ENCODE results near the gene HMG20B. TPM values are rescaled to one million over a fixed set of nuclear protein-coding genes. Genes with fewer than 3 reads are reported as not detected.
A peak's percentile ranks its signal among the peaks of the same experiment; 100 is the strongest.

Gene HMG20B
- 91.0 TPM for polyA plus RNA-seq (2013, experiment 1 of 2)
- 88.5 TPM for polyA plus RNA-seq (2013, experiment 2 of 2)

GRCh38 chr19:3572855-3573161 lies at the start of gene HMG20B:
Gene HMG20B, plus strand, starts transcription at chr19:3572944. Its CDS starts 366 bp downstream, at chr19:3573310.
- Histone ChIP-seq H4K8ac (ENCODE audit: low read length) (peak within 1 kb of the TSS; percentile 98), H3K4me1 (ENCODE audit: control insufficient read depth, insufficient read depth, low read depth, low read length) (peaks cover 29% of the 10 kb centered on the region), H3K9ac (ENCODE audit: low read length) (peak within 1 kb of the TSS; percentile 87), H2AK5ac (ENCODE audit: low read length, severe bottlenecking) (peak within 1 kb of the TSS; percentile 90), H3K23ac (ENCODE audit: low read length in 2 of 2) (peak within 1 kb of the TSS in 1 of 2 experiments; percentile 93), H3K4me2 (ENCODE audit: low read length, poor library complexity, severe bottlenecking) (peak within 1 kb of the TSS; percentile 99), H3K4ac (ENCODE audit: low read depth in 1 of 2, low read length in 2 of 2) (peak within 1 kb of the TSS; percentile 46 to 99), H3K36me3 (ENCODE audit: control insufficient read depth in 1 of 2, insufficient read depth in 2 of 2, low read depth in 1 of 2, low read length in 2 of 2) (peaks cover 15 to 37% of the 10 kb centered on the region in 2 experiments), H2BK12ac (ENCODE audit: low read length in 2 of 2) (peak within 1 kb of the TSS in 1 of 2 experiments; percentile 55), H3K79me1 (replicated peaks; ENCODE audit: low read length, poor library complexity, severe bottlenecking) (peaks cover 21% of the 10 kb centered on the region), H3K4me3 (ENCODE audit: insufficient read depth in 1 of 2, low read depth in 1 of 2, low read length in 2 of 2) (peak within 1 kb of the TSS; percentile 83 to 89), H3K18ac (ENCODE audit: low read depth in 1 of 2, low read length in 2 of 2) (peak within 1 kb of the TSS; percentile 89 to 95), H3K27me3 (ENCODE audit: control insufficient read depth in 1 of 2, insufficient read depth in 1 of 2, low read length in 2 of 2) (no peaks in the 10 kb centered on the region), H3K9me3 (ENCODE audit: control insufficient read depth, low read length) (no peaks in the 10 kb centered on the region), H4K91ac (ENCODE audit: low read length) (peak within 1 kb of the TSS; percentile 87), H2BK5ac (ENCODE audit: low read depth, low read length, poor library complexity, severe bottlenecking) (peak within 1 kb of the TSS; percentile 24), H3K14ac (ENCODE audit: low read length in 2 of 2) (peak within 1 kb of the TSS; percentile 58 to 71), H3K27ac (ENCODE audit: low read length, poor library complexity, severe bottlenecking) (peak within 1 kb of the TSS; percentile 41), H2BK120ac (ENCODE audit: low read depth, low read length) (peak within 1 kb of the TSS; percentile 94), H2AFZ (ENCODE audit: low read depth, low read length) (peak within 1 kb of the TSS; percentile 54), H2BK15ac (ENCODE audit: low read depth, poor library complexity, severe bottlenecking) (peak within 1 kb of the TSS; percentile 96)
- WGBS = 1% methylated on average over 20 of the region's 30 CpGs
- no peak for DNase-seq

- H3K27ac ChIP-seq (ENCODE audit: low read length, poor library complexity, severe bottlenecking) = no peak overlapping the region
- H3K4me3 ChIP-seq (ENCODE audit: insufficient read depth in 1 of 2, low read depth in 1 of 2, low read length in 2 of 2) = no peak overlapping the region
- no peak overlapping the region for H2AFZ ChIP-seq (ENCODE audit: low read depth, low read length)
- no peak overlapping the region for H3K23ac ChIP-seq (ENCODE audit: low read length in 2 of 2)
- no peak overlapping the region for H3K18ac ChIP-seq (ENCODE audit: low read depth in 1 of 2, low read length in 2 of 2)
- H3K14ac ChIP-seq (ENCODE audit: low read length in 2 of 2) = no peak overlapping the region
- H2BK12ac ChIP-seq (ENCODE audit: low read length in 2 of 2) = no peak overlapping the region
- no peak overlapping the region for H3K9ac ChIP-seq (ENCODE audit: low read length)
- H3K79me1 ChIP-seq (replicated peaks; ENCODE audit: low read length, poor library complexity, severe bottlenecking) = peaks cover 53% of the 10 kb centered on the region
- no peak overlapping the region for H2BK5ac ChIP-seq (ENCODE audit: low read depth, low read length, poor library complexity, severe bottlenecking)
- no peak for DNase-seq
- H3K4me2 ChIP-seq (ENCODE audit: low read length, poor library complexity, severe bottlenecking) = no peak overlapping the region
- WGBS = 96% methylated on average over 21 of the region's 21 CpGs
- no peaks in the 10 kb centered on the region for H3K9me3 ChIP-seq (ENCODE audit: control insufficient read depth, low read length)
- H4K8ac ChIP-seq (ENCODE audit: low read length) = no peak overlapping the region
- H3K27me3 ChIP-seq (ENCODE audit: control insufficient read depth in 1 of 2, insufficient read depth in 1 of 2, low read length in 2 of 2) = no peaks in the 10 kb centered on the region
- peaks cover 24% of the 10 kb centered on the region for H3K4me1 ChIP-seq (ENCODE audit: control insufficient read depth, insufficient read depth, low read depth, low read length)
- H2BK120ac ChIP-seq (ENCODE audit: low read depth, low read length) = no peak overlapping the region
- no peak overlapping the region for H2AK5ac ChIP-seq (ENCODE audit: low read length, severe bottlenecking)
- H3K4ac ChIP-seq (ENCODE audit: low read depth in 1 of 2, low read length in 2 of 2) = no peak overlapping the region
- no peak overlapping the region for H4K91ac ChIP-seq (ENCODE audit: low read length)
- no peak overlapping the region for H2BK15ac ChIP-seq (ENCODE audit: low read depth, poor library complexity, severe bottlenecking)
- H3K36me3 ChIP-seq (ENCODE audit: control insufficient read depth in 1 of 2, insufficient read depth in 2 of 2, low read depth in 1 of 2, low read length in 2 of 2) = peaks cover 45 to 89% of the 10 kb centered on the region in 2 experiments
Measured at GRCh38 chr19:3523361-3524077, 49.2 kb upstream of the HMG20B start.

GRCh38 chr19:3524078-3524842 lies 48.5 kb upstream of the HMG20B start:
- Histone ChIP-seq H2AFZ (ENCODE audit: low read depth, low read length) (no peak overlapping the region), H2BK120ac (ENCODE audit: low read depth, low read length) (no peak overlapping the region), H4K91ac (ENCODE audit: low read length) (no peak overlapping the region), H3K36me3 (ENCODE audit: control insufficient read depth in 1 of 2, insufficient read depth in 2 of 2, low read depth in 1 of 2, low read length in 2 of 2) (peaks cover 46 to 88% of the 10 kb centered on the region in 2 experiments), H2BK15ac (ENCODE audit: low read depth, poor library complexity, severe bottlenecking) (no peak overlapping the region), H3K27ac (ENCODE audit: low read length, poor library complexity, severe bottlenecking) (no peak overlapping the region), H2AK5ac (ENCODE audit: low read length, severe bottlenecking) (no peak overlapping the region), H3K4ac (ENCODE audit: low read depth in 1 of 2, low read length in 2 of 2) (no peak overlapping the region), H3K14ac (ENCODE audit: low read length in 2 of 2) (no peak overlapping the region), H3K4me3 (ENCODE audit: insufficient read depth in 1 of 2, low read depth in 1 of 2, low read length in 2 of 2) (no peak overlapping the region), H3K9me3 (ENCODE audit: control insufficient read depth, low read length) (no peaks in the 10 kb centered on the region), H2BK12ac (ENCODE audit: low read length in 2 of 2) (no peak overlapping the region), H4K8ac (ENCODE audit: low read length) (no peak overlapping the region), H3K4me2 (ENCODE audit: low read length, poor library complexity, severe bottlenecking) (no peak overlapping the region), H3K9ac (ENCODE audit: low read length) (no peak overlapping the region), H3K18ac (ENCODE audit: low read depth in 1 of 2, low read length in 2 of 2) (no peak overlapping the region), H2BK5ac (ENCODE audit: low read depth, low read length, poor library complexity, severe bottlenecking) (no peak overlapping the region), H3K4me1 (ENCODE audit: control insufficient read depth, insufficient read depth, low read depth, low read length) (peaks cover 16% of the 10 kb centered on the region), H3K27me3 (ENCODE audit: control insufficient read depth in 1 of 2, insufficient read depth in 1 of 2, low read length in 2 of 2) (no peaks in the 10 kb centered on the region), H3K79me1 (replicated peaks; ENCODE audit: low read length, poor library complexity, severe bottlenecking) (peaks cover 49% of the 10 kb centered on the region), H3K23ac (ENCODE audit: low read length in 2 of 2) (no peak overlapping the region)
- no peak for DNase-seq
- 98% methylated on average over 33 of the region's 33 CpGs for WGBS

GRCh38 chr19:3524904-3525451 lies 47.8 kb upstream of the HMG20B start:
- H3K4me3 ChIP-seq (ENCODE audit: insufficient read depth in 1 of 2, low read depth in 1 of 2, low read length in 2 of 2) = no peak overlapping the region
- no peak for DNase-seq
- no peaks in the 10 kb centered on the region for H3K9me3 ChIP-seq (ENCODE audit: control insufficient read depth, low read length)
- H3K79me1 ChIP-seq (replicated peaks; ENCODE audit: low read length, poor library complexity, severe bottlenecking) = peaks cover 46% of the 10 kb centered on the region
- H3K18ac ChIP-seq (ENCODE audit: low read depth in 1 of 2, low read length in 2 of 2) = no peak overlapping the region
- no peak overlapping the region for H3K23ac ChIP-seq (ENCODE audit: low read length in 2 of 2)
- H2AK5ac ChIP-seq (ENCODE audit: low read length, severe bottlenecking) = no peak overlapping the region
- no peak overlapping the region for H3K27ac ChIP-seq (ENCODE audit: low read length, poor library complexity, severe bottlenecking)
- no peak overlapping the region for H2BK5ac ChIP-seq (ENCODE audit: low read depth, low read length, poor library complexity, severe bottlenecking)
- H3K4me2 ChIP-seq (ENCODE audit: low read length, poor library complexity, severe bottlenecking) = no peak overlapping the region
- whole genome bisulfite sequencing = 98% methylated on average over 20 of the region's 20 CpGs
- no peak overlapping the region for H4K8ac ChIP-seq (ENCODE audit: low read length)
- H3K4ac ChIP-seq (ENCODE audit: low read depth in 1 of 2, low read length in 2 of 2) = no peak overlapping the region
- H3K27me3 ChIP-seq (ENCODE audit: control insufficient read depth in 1 of 2, insufficient read depth in 1 of 2, low read length in 2 of 2) = no peaks in the 10 kb centered on the region
- peaks cover 12% of the 10 kb centered on the region for H3K4me1 ChIP-seq (ENCODE audit: control insufficient read depth, insufficient read depth, low read depth, low read length)
- H2BK15ac ChIP-seq (ENCODE audit: low read depth, poor library complexity, severe bottlenecking) = no peak overlapping the region
- H3K14ac ChIP-seq (ENCODE audit: low read length in 2 of 2) = no peak overlapping the region
- H2BK12ac ChIP-seq (ENCODE audit: low read length in 2 of 2) = no peak overlapping the region
- H2AFZ ChIP-seq (ENCODE audit: low read depth, low read length) = no peak overlapping the region
- H3K9ac ChIP-seq (ENCODE audit: low read length) = no peak overlapping the region
- peaks cover 44 to 81% of the 10 kb centered on the region in 2 experiments for H3K36me3 ChIP-seq (ENCODE audit: control insufficient read depth in 1 of 2, insufficient read depth in 2 of 2, low read depth in 1 of 2, low read length in 2 of 2)
- H4K91ac ChIP-seq (ENCODE audit: low read length) = no peak overlapping the region
- H2BK120ac ChIP-seq (ENCODE audit: low read depth, low read length) = no peak overlapping the region

Data from mesenchymal stem cell (in vitro differentiated cells and primary cell).